Stimulated activated CD8-positive, alpha-beta memory T cell treated with anti-CD3 and anti-CD28 coated beads, Interleukin-4, amount 100 ng/mL, for 24 hours (primary cell): Measurements from ENCODE around the gene SNX10.
A peak's percentile ranks its signal among the peaks of the same experiment; 100 is the strongest.

Experiments used
- DNase-seq: peaks from one replicate; pipeline ENCODE4 v3.0.0-alpha.2; 2020; ENCODE audit warnings: low read depth

Gene SNX10

DNA sequence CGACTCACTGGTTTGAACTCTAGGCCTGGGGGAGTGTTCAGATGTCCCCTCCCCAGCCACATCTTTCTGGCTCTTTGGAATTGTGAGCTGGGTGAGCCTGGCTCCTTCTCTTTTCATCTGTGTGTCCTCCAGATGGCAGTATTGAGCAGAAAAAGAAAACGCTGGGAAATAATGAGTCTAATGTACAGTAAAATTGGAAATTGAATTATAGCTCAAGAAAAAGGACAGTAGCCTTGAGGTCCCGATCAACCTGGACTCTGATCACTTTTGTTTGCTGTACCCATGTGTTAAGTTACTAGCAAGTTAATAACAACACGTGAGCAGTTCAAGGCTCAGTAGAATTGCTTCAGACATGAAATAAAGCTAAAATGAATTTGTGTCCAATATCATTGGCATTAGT, 77.9 kb downstream of the SNX10 start:
- no peak for DNase-seq

DNA sequence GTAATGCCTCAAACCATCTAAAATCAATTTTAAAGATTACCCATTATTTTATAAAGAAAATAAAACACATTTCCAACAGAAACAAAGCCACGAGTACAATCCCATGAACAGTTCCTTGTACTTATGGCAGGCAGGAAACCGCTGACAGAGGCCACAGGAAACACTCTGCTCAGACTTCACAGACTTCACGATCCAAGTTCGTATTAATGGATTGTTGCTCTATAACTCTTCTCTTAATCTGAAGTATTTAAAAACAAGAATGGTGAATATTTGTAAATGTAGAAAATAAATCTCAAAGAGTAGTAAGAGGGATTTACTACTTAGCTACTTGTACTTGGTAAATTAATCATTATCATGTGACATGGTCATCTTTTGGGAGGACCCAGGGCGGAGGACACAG, 78.3 kb downstream of the SNX10 start:
- no peak for DNase-seq

DNA sequence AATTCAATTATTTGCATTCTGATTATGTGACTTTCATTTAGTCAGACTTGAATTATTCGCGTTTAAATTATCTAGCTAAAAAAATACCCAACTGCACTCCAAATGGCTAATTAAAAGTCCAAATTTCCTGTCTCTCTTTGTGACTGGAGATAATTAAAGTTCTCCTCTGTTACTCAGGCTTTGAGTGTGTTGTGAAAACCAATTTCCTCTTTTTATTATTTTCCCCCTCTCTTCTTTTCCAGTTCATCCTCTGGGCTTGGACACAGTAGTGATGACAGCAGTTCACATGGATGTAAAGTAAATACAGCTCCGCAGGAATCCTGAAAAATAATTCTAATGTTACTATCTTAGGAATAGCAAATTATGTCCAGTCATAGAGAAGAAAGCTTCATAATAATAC, 80.6 kb downstream of the SNX10 start:
- no peak for DNase-seq

DNA sequence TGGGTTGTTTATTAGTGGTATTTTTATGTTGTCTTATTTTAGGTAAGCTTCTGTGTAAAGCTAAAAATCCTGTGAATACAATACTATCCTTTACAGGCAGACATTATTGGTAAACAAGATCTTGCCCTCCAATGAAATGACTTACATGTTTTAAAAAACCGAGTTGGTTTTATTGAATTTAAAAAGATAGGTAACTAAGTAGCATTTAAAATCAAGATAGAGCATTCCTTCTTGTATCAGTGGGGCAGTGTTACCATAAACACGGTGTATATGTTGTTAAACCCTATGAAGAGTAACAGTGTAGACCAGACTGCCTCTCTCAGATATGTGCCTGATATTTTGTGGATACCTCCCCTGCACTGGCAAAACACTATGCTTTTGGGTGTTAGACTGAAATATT, 81.0 kb downstream of the SNX10 start:
- no peak for DNase-seq

DNA sequence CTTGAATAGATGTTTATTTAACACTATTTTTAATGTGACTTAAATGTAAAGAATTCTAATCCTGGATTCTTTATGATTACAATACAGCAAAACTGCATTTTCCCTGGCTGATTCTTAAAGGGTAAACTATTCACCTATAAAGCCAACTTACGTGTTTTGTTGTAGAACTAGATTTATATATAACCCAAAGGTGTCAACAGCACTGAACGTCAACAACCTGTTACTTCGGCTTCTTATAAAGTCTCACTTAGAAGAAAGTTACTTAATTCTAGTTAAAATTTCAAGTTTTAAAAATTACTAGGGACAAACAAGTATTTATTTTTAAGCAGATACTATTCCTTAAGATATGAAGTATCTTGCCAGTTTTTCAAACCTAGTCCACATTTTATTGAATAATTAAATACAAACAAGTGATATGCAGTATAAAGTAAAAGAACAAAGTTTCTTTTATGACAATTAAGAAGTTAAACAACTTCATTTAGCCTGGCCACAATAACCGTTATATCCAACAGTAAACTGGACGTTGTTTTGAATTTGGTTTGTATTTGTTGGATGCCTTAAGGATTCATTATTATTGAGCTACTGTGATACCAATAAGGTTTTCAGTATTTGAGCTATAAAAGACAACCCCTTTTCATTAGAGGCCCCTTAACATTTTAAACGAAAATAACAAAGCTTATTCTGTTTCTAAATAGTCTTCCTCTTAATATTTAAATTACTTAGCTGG, 83.1 kb downstream of the SNX10 start:
- no peak for DNase-seq

DNA sequence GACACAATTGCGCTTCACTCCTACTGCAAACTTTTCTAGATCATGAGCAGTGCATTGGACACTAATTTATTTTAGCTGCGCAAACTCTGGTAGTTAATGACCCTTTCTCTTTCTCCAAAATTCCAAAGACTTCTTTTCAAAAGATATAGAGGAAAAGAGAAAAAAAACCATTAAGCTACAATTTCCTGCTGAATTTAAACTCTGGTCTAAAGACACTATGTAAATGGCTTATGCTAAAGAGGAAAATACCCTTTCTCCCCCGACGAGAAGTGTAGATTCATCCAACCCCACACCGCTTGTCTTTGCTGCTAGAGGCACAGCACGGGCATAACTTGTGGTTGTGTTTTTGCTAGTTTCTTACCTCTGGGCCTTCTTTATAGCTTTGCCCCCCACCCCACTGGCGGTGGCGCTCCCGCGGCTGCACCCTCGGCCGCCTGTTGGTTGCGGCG, 84.1 kb downstream of the SNX10 start:
- DNase-seq, result no peak

DNA sequence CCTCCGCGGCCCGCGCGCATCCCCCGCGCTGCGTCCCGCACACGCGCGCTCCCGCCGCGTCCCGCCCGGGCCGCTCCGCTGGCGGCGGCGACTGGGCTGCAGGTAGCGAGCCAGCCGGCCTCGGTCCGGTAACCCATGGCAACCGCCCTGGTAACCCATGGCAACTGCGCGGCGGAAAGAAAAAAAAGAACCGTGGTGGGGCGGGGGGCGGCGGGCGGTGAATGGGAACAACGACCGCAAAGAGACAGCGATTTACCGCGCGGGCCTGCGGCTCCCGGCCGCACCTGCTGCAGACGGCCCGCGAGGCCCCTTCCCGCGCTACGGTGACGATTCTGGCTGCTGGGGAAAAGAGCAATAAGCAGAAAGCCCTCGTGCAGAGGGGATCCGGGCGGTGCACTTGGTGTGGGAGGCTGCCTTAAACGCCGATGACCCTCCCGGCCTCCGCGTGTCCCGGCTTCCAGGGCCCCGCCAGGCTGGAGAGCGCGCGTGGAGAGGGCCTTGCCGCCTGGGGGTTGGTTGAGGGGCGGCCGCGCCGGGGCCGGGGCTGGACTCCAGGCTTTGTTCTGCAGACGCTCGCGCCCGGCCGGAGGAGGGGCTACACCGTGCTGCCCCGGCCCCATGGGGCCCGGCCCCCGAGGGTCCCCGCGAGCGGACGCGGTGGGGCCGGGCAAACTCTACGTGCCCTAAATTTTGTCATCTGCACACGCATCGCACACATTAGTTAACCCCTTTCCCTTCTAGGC, 84.7 kb downstream of the SNX10 start:
- DNase-seq, result peak; percentile 7

DNA sequence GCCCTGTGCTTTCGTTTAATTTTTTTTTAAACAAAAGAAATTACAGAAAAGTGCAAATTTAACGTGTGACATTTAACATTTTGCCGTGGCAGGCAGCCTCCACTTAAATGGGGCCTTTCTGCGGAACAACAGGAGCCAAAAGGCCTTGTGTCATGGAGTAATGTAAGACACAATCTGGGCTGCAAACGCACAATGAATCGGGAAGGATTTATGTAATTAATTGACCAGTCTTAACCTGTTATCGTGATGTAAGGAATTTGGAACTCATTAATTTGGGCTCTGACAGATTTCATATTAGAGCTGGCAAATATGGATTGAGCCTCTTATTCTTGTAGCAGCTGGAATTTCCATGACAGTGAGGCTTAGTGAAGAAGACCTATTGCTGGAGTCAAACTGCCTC, 86.4 kb downstream of the SNX10 start:
- no peak for DNase-seq

DNA sequence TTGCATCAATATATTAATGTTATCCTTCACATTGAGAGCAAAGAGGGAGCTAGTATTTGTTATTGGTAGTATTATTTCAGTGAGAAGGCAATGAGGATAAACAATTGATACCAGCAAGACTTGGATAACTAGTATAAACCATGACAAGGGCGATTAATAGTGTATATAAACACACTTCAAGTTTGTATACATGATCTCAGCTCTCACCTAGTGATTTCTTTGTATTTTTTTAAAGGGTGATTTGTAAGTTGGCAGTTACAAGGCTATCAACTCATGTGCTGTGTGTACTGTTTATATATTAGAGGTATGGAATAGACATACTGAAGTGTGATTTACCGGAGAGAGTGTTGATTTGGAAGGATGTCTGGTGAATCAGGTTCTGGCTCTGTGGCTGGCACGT, 88.0 kb downstream of the SNX10 start:
- DNase-seq, result no peak

DNA sequence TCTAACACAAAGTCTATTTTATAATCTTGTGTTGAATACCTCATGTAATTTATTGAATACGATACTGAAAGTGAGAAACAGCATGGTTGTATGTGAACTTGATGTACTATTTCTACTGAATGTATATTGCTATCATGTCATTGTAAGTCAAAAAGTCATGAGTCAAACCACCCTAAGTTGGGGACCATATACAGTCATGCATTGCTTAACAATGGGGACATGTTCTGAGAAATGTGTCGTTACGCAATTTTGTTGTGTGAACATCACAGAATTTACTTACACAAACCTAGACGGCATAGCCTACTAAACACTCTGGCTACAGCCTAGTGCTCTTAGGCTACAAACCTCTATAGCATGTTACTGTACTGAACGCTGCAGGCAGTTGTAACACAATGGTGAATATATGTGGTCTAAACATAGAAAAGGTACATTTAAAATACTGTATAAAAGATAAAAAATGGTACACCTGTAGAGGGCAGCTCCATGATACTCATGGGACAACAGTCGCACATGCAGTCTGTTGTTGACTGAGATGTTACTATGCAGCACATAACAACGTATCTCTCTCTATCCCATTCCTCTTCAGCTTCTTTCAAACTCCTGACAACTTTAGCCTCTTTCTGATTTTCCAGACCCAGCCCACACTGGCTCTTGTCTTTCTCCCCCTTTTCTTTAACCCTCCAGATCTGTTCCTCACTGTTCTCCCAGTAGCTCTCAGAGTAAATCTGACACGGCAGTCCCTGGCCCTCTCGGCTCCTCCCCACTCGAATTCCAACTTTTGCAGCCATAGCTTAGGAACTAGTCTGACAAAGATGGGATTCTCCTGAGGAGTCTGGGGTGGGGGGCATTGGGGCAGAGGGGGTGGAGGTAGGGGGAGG, 90.1 kb downstream of the SNX10 start:
- DNase-seq, result no peak

DNA sequence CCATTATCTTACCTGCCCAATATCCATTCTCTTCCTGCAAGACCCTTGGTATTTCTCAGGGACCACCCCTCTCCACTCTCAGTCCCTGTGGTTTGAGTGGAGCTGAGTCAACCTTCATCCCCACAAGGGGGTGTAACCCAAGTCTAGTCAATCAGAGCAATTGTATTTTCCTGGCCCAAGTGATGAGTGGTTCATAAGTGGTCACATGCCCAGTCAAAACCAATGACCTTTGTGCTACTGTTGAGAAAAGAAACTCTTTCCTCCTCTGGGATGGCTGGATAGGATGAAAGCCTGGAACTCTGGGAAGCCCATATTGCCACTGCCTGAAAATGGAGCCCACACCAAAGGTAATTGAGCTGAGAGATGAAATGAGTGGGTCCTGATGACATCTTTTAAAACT, 93.6 kb downstream of the SNX10 start:
- DNase-seq, result no peak

DNA sequence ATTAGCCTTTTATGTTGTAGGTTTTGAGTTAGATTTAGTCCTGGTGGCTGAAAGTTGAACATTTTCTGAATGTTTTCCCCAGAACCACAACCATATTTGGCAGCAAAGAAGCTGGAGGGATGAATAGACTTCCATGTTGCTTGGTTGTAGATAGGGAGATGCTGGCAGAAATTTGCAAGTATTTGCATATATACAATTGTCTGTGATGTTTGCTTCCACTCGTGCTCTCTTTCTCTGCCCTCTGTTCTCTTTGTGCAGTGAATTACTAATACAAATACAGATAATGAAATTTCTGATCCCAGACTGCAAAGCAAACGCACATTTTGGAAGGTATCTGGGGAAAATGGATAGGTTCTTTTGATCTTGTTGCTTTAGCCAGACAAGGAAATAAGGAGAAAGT, 96.1 kb downstream of the SNX10 start:
- no peak for DNase-seq

DNA sequence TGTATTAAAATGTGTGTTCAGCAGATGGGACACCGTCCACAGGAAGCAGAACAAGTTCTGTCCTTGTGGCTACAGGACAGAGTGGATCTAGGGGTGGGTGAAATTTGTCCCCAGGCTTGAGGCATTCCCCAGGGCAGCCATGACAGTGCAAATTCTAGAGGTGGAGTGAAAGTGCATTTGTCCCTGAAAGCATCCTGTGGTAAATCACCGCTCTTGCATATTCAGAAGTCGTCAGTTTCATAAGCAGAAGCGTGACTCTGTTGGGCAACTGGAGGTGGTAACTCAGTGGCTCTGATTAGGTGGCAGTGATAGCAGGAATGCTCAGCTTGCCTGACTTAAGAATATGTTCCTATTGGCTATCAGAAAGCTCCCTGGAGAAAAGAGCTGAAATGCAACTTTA, 96.6 kb downstream of the SNX10 start:
- DNase-seq, result no peak

DNA sequence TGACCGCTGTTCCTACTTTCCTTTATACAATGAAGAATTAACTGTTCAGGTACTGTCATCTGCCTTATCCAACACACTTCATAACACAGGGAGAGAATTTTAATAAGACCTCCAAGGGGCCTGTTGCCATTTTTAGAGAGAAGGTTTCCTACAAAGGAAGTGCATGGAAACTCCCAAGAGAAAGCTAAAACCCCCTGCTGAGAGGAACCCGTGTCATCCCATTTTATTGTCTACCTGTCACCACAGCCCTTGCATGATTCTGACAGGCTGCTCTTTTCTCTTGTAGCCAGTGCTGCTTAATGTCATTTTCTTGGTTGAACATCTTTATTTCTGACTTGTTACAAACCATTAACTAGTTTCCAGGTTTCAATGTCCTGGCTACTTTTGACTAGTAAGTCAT, 98.4 kb downstream of the SNX10 start:
- DNase-seq, result no peak

DNA sequence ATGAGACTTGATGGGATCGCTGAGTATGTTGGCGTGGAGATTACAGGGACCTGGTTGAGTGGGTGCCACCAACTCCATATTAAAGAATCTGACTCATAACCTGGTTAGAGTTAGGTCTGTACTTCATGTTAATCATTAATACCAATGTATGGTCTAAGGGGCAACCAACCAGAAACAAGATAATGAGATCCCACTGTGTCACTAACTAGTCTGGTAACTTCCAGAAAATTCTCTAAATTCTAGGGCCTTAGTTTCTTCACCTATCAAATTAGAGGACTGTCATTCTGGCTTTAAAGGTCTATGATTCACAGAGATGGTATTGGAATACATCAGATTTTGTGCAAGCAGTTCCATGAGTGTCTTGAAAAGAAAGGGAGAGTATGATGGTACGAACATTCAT, 102.2 kb downstream of the SNX10 start:
- no peak for DNase-seq

DNA sequence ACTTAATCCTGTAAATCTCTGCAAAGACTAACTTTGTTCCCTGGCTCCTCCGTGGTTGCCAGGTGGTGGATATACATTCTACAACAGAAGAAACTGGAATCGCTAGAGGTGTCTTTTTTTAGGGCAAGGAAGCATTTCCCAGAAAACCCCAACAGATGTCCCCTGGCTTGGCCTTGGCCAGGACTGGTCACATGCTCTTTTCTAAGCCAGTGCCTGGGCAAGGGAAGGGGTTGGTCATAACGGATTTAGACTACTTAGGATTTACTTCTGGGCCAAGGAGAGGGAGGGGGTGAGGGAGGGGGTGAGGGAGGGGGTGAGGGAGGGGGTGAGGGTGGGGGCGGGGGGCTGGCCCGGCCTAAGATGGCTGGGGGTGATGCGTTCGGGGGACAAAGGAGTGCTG, 105.7 kb downstream of the SNX10 start:
- no peak for DNase-seq

DNA sequence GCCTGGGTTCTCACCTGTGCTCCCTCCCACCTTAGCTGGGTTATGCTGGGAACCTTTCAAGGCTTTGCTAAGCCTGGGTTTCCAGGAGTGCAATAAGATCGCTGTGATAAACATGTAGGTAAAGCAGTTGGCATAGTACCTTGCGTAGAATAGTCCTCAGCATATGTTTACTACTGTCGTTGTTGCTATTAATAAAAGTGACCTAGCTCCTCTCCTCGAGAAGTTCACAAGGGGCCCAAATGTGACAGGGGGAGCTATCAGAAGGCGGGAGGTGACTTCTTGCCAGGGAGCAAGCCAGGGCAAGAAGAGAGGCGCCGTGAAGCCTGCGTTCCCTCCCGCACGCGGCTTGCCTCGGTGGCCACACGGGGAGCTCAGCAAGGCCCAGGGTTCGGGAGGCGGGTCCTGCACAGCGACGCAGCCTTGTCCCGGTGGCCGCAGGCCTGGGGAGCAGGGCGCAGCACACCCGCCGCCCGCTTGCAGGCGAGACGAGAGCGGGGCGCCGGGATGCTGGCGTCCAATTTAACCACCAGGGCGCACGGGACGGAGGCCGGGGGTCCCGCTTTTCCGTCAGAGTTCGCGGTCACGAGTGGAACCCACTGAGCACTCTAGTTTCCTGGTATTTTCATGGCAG, 106.2 kb downstream of the SNX10 start:
- DNase-seq, result peak; percentile 11

DNA sequence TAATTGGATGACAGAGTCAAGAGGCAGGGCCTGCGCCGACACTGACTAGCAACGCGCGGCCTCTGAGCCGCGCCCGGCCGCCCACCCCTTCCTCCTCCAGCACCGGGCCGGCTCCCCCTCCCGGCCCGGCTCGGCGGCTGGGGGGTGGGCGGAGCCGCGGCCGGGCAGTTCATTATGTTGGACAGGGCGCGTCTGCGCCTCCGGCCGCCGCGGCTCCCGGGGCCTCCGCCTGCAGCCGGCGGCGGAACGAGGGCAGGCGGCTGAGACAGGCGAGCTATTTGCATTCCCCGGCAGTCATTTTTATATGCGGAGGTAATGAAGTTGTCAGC, 106.7 kb downstream of the SNX10 start:
- peak; percentile 38 for DNase-seq

DNA sequence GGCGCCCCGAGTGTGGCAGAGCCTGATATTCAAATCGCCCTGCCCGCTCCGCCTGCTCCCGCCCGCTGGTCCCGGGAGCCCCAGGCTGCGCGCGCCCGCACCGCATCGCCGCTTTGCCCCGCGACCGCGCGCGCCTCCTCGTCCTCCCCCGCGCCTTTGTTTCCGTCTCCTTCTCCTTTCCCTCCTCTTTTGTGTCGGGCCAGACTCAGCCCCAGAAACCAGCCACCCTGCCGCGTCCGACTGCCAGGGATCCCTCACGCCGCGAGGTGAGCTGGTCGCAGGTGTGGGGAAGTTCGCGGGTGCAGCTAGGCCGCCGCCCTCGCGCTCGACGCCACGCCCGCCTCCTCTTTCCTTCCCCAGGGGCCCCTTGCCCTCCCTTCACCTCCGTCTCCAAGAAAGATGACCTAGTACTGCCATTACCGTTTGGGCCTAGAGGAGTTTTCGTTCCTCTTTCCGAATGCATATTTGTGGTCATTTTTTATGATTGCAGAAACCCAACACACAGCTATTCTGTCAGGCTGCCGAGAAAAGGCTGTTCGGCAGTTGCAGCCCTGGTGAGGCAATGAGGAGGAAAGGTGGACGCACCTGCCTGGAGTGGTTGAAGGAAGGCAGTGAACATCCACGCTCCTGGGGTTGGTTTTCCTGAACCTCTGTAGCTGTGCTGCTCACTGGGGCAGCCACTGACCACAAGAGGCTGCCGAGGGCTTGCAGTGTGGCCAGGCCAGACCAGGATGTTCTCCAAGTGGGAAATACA, 107.3 kb downstream of the SNX10 start:
- peak; percentile 1 for DNase-seq

DNA sequence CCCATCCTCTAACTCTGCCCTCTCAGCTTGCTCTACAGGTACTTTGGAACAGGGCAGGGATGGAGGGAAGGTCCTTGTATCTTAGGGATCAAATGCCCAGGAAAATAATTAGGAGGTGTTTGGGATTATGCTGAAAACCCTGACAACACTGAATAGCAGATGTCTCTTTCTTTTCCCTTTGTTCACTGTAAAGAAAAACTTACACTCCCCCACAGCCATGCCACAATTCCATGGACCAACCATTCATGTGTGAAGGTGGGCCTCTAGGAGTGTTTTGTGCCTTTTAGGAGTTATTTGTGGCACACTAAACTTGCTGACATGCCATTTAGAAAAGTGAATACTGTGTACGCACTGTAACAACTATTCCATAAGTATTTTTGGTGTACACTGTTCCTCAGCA, 108.1 kb downstream of the SNX10 start:
- no peak for DNase-seq

DNA sequence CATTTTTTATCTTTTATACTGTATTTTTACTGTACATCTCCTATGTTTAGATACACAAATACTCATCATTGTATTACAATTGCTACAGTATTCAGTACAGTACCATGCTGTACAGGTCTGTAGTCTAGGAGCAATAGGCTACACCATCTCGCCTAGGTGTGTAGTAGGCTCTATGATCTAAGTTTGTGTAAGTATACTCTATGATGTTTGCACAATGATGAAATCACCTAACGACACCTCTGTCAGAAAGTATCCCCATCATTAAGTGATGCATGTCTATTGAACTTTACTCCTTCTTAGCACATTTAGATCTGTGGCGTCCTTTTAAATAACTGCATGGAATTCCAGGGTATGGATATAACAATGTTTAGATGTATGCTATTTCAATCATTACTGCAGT, 112.0 kb downstream of the SNX10 start:
- DNase-seq, result no peak
